ENCODE data around the gene STX1B. TPM values are rescaled to one million over a fixed set of nuclear protein-coding genes. Genes with fewer than 3 reads are reported as not detected.

STX1B gene
- total RNA-seq, 1 donor from 2014 or later = 11.0 TPM

DNA sequence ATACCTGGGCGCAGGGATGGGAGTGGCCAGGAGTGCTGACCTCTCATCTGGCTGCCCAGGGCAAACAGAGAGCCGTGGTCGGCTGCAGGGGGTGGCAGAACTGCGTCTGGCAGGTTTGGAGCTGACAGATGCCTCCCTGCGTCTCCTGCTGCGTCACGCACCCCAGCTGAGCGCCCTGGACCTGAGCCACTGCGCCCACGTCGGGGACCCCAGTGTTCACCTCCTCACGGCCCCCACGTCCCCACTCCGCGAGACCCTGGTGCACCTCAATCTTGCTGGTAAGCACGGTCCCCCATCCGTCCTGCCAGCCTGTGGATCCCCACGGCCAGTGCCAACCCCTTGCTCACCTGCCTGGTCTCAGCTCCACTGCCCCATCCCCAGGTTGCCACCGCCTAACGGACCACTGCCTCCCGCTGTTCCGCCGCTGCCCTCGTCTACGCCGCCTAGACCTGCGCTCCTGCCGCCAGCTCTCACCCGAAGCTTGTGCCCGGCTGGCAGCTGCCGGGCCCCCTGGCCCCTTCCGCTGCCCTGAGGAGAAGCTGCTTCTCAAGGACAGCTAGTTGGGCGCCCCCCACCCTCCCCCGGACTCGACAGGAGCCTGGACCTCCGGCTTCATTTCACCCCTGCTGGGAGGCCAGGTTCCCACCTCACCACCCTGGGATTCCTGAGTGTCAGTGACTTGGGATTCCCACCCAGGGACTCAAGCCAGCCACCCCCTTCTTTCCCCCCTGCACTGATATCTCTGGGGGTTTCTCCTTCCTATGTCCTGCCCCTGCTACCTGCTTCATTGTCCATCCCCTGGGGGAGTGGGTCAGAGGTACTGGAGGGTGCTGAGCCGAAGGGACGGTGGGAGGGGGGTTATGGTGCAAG is 63.5 kb downstream of the STX1B start:
- FAIRE-seq = no peak
- Histone ChIP-seq H3K27ac (ENCODE audit: low read depth, low read length) (no peak overlapping the region), H3K9ac (ENCODE audit: low read length) (no peak overlapping the region), H3K79me2 (ENCODE audit: insufficient read depth, low read length) (peaks cover 4% of the 10 kb centered on the region), H2AFZ (ENCODE audit: low read depth, low read length) (no peak overlapping the region), H3K9me3 (ENCODE audit: insufficient read depth, low read depth, low read length) (no peaks in the 10 kb centered on the region), H3K4me1 (ENCODE audit: insufficient read depth, low read length) (peaks cover 13% of the 10 kb centered on the region), H4K20me1 (ENCODE audit: insufficient read depth, low read length) (peaks cover 29% of the 10 kb centered on the region), H3K4me2 (ENCODE audit: low read length) (no peak overlapping the region), H3K4me3 (ENCODE audit: insufficient read depth, low read depth, low read length) (no peak overlapping the region), H3K36me3 (ENCODE audit: insufficient read depth, low read length) (peaks cover 18% of the 10 kb centered on the region), H3K27me3 (ENCODE audit: insufficient read depth, low read length) (no peaks in the 10 kb centered on the region)
- no peak for DNase-seq (ENCODE audit: low read depth)
- Mint-ChIP-seq H3K27me3 (ENCODE audit: low read depth, unreplicated experiment) (no peaks in the 10 kb centered on the region), H3K27ac (ENCODE audit: unreplicated experiment) (no peak overlapping the region), H3K9me3 (ENCODE audit: unreplicated experiment) (no peaks in the 10 kb centered on the region), H3K36me3 (ENCODE audit: low read depth, unreplicated experiment) (peaks cover 2% of the 10 kb centered on the region), H3K4me3 (ENCODE audit: unreplicated experiment) (no peak overlapping the region), H3K4me1 (ENCODE audit: low read depth, unreplicated experiment) (no peaks in the 10 kb centered on the region)
- TF ChIP-seq, protein P1, sequence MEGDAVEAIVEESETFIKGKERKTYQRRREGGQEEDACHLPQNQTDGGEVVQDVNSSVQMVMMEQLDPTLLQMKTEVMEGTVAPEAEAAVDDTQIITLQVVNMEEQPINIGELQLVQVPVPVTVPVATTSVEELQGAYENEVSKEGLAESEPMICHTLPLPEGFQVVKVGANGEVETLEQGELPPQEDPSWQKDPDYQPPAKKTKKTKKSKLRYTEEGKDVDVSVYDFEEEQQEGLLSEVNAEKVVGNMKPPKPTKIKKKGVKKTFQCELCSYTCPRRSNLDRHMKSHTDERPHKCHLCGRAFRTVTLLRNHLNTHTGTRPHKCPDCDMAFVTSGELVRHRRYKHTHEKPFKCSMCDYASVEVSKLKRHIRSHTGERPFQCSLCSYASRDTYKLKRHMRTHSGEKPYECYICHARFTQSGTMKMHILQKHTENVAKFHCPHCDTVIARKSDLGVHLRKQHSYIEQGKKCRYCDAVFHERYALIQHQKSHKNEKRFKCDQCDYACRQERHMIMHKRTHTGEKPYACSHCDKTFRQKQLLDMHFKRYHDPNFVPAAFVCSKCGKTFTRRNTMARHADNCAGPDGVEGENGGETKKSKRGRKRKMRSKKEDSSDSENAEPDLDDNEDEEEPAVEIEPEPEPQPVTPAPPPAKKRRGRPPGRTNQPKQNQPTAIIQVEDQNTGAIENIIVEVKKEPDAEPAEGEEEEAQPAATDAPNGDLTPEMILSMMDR (IDR thresholded peaks at IDR 0.05; ENCODE audit: insufficient read depth, low read depth, low read length) = no peak
- no peak for TF ChIP-seq EZH2 (IDR thresholded peaks at IDR 0.05; ENCODE audit: insufficient read depth, low read length)

DNA sequence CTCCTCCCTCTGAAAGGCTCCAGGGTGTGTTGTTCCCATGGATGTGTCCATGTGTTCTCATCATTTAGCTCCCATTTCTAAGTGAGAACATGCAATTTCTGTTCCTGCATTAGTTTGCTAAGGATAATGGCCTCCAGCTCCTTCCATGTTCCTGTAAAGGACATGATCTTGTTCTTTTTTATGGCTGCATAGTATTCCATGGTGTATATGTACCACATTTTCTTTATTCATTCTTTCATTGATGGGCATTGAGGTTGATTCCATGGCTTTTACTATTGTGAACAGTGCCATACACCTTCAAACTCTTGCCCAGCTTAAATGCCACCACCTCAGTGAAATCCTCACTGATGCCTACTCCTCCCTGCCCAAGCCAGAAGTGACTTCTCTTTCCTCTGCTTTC is 66.1 kb downstream of the STX1B start:
- Histone ChIP-seq H3K4me1 (ENCODE audit: insufficient read depth, low read length) (peaks cover 7% of the 10 kb centered on the region), H3K4me3 (ENCODE audit: insufficient read depth, low read depth, low read length) (no peak overlapping the region), H3K27me3 (ENCODE audit: insufficient read depth, low read length) (no peaks in the 10 kb centered on the region), H3K79me2 (ENCODE audit: insufficient read depth, low read length) (peaks cover 9% of the 10 kb centered on the region), H3K9ac (ENCODE audit: low read length) (no peak overlapping the region), H2AFZ (ENCODE audit: low read depth, low read length) (no peak overlapping the region), H3K27ac (ENCODE audit: low read depth, low read length) (no peak overlapping the region), H3K36me3 (ENCODE audit: insufficient read depth, low read length) (peaks cover 21% of the 10 kb centered on the region), H3K4me2 (ENCODE audit: low read length) (no peak overlapping the region), H4K20me1 (ENCODE audit: insufficient read depth, low read length) (peaks cover 20% of the 10 kb centered on the region), H3K9me3 (ENCODE audit: insufficient read depth, low read depth, low read length) (no peaks in the 10 kb centered on the region)
- TF ChIP-seq, protein P1 (IDR thresholded peaks at IDR 0.05; ENCODE audit: insufficient read depth, low read depth, low read length) = no peak
- no peak for TF ChIP-seq EZH2 (IDR thresholded peaks at IDR 0.05; ENCODE audit: insufficient read depth, low read length)
- no peaks in the 10 kb centered on the region for H3K27me3 Mint-ChIP-seq (ENCODE audit: low read depth, unreplicated experiment)
- no peak overlapping the region for H3K27ac Mint-ChIP-seq (ENCODE audit: unreplicated experiment)
- no peak overlapping the region for H3K4me3 Mint-ChIP-seq (ENCODE audit: unreplicated experiment)
- H3K4me1 Mint-ChIP-seq (ENCODE audit: low read depth, unreplicated experiment) = peaks cover 15% of the 10 kb centered on the region
- no peaks in the 10 kb centered on the region for H3K9me3 Mint-ChIP-seq (ENCODE audit: unreplicated experiment)
- FAIRE-seq (no peak), DNase-seq (ENCODE audit: low read depth) (no peak)
- H3K36me3 Mint-ChIP-seq (ENCODE audit: low read depth, unreplicated experiment) = peaks cover 6% of the 10 kb centered on the region

DNA sequence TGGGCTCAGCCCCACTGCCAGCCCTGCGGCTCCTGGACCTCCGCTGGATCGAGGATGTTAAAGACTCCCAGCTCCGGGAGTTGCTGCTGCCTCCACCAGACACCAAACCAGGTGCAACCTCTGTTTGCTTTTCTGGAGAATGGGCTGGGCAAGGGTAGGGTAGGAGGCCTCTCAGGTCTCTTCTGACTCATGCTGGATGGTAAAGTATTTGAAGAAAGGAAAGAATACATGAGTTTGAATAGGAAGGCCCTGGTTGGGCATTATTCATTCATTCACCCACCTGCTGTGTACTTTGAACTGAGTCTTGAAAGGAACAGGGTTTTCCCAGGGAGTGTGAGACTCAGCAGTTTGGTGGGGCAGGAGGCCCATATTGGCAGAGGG is 68.0 kb downstream of the STX1B start:
- TF ChIP-seq, protein P1 (IDR thresholded peaks at IDR 0.05; ENCODE audit: insufficient read depth, low read depth, low read length) = no peak
- TF ChIP-seq EZH2 (IDR thresholded peaks at IDR 0.05; ENCODE audit: insufficient read depth, low read length) = no peak
- no peaks in the 10 kb centered on the region for H3K27me3 ChIP-seq (ENCODE audit: insufficient read depth, low read length)
- peaks cover 29% of the 10 kb centered on the region for H4K20me1 ChIP-seq (ENCODE audit: insufficient read depth, low read length)
- Mint-ChIP-seq H3K4me1 (ENCODE audit: low read depth, unreplicated experiment) (peaks cover 17% of the 10 kb centered on the region), H3K27me3 (ENCODE audit: low read depth, unreplicated experiment) (no peaks in the 10 kb centered on the region), H3K27ac (ENCODE audit: unreplicated experiment) (peak overlapping the region; percentile 58), H3K4me3 (ENCODE audit: unreplicated experiment) (no peak overlapping the region), H3K36me3 (ENCODE audit: low read depth, unreplicated experiment) (peaks cover 9% of the 10 kb centered on the region), H3K9me3 (ENCODE audit: unreplicated experiment) (no peaks in the 10 kb centered on the region)
- no peak overlapping the region for H3K9ac ChIP-seq (ENCODE audit: low read length)
- H3K36me3 ChIP-seq (ENCODE audit: insufficient read depth, low read length) = peaks cover 21% of the 10 kb centered on the region
- FAIRE-seq (no peak), DNase-seq (ENCODE audit: low read depth) (no peak)
- H3K9me3 ChIP-seq (ENCODE audit: insufficient read depth, low read depth, low read length) = no peaks in the 10 kb centered on the region
- H2AFZ ChIP-seq (ENCODE audit: low read depth, low read length) = no peak overlapping the region
- H3K79me2 ChIP-seq (ENCODE audit: insufficient read depth, low read length) = peaks cover 11% of the 10 kb centered on the region
- H3K27ac ChIP-seq (ENCODE audit: low read depth, low read length) = no peak overlapping the region
- H3K4me3 ChIP-seq (ENCODE audit: insufficient read depth, low read depth, low read length) = no peak overlapping the region
- H3K4me2 ChIP-seq (ENCODE audit: low read length) = no peak overlapping the region
- peaks cover 7% of the 10 kb centered on the region for H3K4me1 ChIP-seq (ENCODE audit: insufficient read depth, low read length)

All from astrocyte (in vitro differentiated cells and primary cell).